Left lung (tissue), 10 donors: ENCODE results near the gene JADE3. TPM values are rescaled to one million over a fixed set of nuclear protein-coding genes. Genes with fewer than 3 reads are reported as not detected.

Experiments used
- ATAC-seq: fragments of 200-7000 bp; cut with Tn5 transposase; one replicate; pipeline ENCODE4 v1.9.1; 2020; ENCODE audit warnings: moderate library complexity
- DNase-seq, 4 donors: peaks; one replicate each; pipeline ENCODE4 v3.0.0-alpha.2; 2013 to 2020
- H3K27ac ChIP-seq, 2 donors: fragments of 200-600 bp; sonication (generic) in 1 of 2; one replicate each; pipeline versions ENCODE4 v1.5.0 to v1.8.0; 2020 to 2021
- H3K27me3 ChIP-seq, 2 donors: fragments of 200-600 bp; sonication (generic) in 1 of 2; one replicate each; pipeline versions ENCODE4 v1.5.0 to v1.8.0; 2020 to 2021
- H3K36me3 ChIP-seq, 2 donors: fragments of 200-600 bp; sonication (generic) in 1 of 2; one replicate each; pipeline versions ENCODE4 v1.5.0 to v1.8.0; 2020 to 2021
- H3K4me1 ChIP-seq, 2 donors: fragments of 200-600 bp; one replicate each; pipeline ENCODE4 v1.8.0; 2021
- H3K4me3 ChIP-seq, 2 donors: fragments of 200-600 bp; sonication (generic) in 1 of 2; one replicate each; pipeline versions ENCODE4 v1.5.0 to v1.8.0; 2020 to 2021; ENCODE audit warnings: mild to moderate bottlenecking in 1 of 2
- H3K9me3 ChIP-seq, 2 donors: fragments of 200-600 bp; sonication (generic) in 1 of 2; one replicate each; pipeline versions ENCODE4 v1.5.0 to v1.8.0; 2020 to 2021
- intact Hi-C, 2 donors: fragments of 100-400 bp; cut with DNase I; formaldehyde crosslinking; loops; one replicate each; pipeline versions ENCODE4 v1.11.2 to v1.14.2; 2022
- polyA plus RNA-seq, 6 donors: library from polyadenylated mRNA; unstranded; fragments of 120-200 nt; gene quantifications; one replicate each; pipeline ENCODE4 v1.2.1, GENCODE V29; 2013; ENCODE audit not compliant: insufficient read length in 6 of 6
- total RNA-seq, 2 donors: library from RNA; stranded (reverse); fragmentation: NEBNext Ultra II Directional; extraction: Animal tissue kit (Norgen Biotek cat#: 25700); gene quantifications; one replicate each; pipeline ENCODE4 v1.2.1, GENCODE V29; 2021
- TF ChIP-seq, protein P1 (sequence below), 2 donors: fragments of 200-600 bp; sonication (generic) in 1 of 2; IDR thresholded peaks; one replicate each; pipeline versions ENCODE4 v1.5.0 to v1.8.0; 2021; ENCODE audit warnings: antibody characterized with exemption in 2 of 2
- donor health status: DM: no; HTN: yes; CAD: no.
- donor health status: DM: no; HTN: no; CAD: no.

The JADE3 gene
- total and polyA plus RNA-seq, 8 donors = 8.3 to 17.3 (median 15.2) TPM

DNA sequence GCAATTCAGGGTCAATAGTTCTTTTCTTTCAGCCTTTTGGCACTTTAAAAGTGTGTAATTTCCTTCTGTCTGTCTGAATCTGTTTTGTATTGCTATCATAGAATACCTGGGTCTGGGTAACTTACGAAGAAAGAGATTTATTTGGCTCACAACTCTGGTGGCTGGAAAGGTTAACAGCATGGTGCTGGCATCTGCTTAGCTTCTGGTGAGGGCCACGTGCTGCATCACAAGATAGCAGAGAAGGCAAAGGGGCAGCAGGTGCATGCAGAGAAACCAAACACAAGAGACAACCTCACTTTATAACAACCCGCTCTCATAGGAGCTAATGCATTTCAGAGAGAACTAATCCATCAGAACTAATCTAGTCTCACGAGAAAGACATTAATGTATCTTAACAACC is 184.8 kb downstream of the JADE3 start:
- H3K4me1 ChIP-seq = no peaks in the 10 kb centered on the region
- no peaks in the 10 kb centered on the region for H3K9me3 ChIP-seq
- TF ChIP-seq, protein P1, sequence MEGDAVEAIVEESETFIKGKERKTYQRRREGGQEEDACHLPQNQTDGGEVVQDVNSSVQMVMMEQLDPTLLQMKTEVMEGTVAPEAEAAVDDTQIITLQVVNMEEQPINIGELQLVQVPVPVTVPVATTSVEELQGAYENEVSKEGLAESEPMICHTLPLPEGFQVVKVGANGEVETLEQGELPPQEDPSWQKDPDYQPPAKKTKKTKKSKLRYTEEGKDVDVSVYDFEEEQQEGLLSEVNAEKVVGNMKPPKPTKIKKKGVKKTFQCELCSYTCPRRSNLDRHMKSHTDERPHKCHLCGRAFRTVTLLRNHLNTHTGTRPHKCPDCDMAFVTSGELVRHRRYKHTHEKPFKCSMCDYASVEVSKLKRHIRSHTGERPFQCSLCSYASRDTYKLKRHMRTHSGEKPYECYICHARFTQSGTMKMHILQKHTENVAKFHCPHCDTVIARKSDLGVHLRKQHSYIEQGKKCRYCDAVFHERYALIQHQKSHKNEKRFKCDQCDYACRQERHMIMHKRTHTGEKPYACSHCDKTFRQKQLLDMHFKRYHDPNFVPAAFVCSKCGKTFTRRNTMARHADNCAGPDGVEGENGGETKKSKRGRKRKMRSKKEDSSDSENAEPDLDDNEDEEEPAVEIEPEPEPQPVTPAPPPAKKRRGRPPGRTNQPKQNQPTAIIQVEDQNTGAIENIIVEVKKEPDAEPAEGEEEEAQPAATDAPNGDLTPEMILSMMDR (IDR thresholded peaks at IDR 0.05) = no peak
- no peak overlapping the region for H3K27ac ChIP-seq
- H3K27me3 ChIP-seq = no peaks in the 10 kb centered on the region
- intact Hi-C loops = no loop called here
- no peaks in the 10 kb centered on the region for H3K36me3 ChIP-seq
- H3K4me3 ChIP-seq = no peak overlapping the region
- no peak for ATAC-seq
- DNase-seq = no peak

DNA sequence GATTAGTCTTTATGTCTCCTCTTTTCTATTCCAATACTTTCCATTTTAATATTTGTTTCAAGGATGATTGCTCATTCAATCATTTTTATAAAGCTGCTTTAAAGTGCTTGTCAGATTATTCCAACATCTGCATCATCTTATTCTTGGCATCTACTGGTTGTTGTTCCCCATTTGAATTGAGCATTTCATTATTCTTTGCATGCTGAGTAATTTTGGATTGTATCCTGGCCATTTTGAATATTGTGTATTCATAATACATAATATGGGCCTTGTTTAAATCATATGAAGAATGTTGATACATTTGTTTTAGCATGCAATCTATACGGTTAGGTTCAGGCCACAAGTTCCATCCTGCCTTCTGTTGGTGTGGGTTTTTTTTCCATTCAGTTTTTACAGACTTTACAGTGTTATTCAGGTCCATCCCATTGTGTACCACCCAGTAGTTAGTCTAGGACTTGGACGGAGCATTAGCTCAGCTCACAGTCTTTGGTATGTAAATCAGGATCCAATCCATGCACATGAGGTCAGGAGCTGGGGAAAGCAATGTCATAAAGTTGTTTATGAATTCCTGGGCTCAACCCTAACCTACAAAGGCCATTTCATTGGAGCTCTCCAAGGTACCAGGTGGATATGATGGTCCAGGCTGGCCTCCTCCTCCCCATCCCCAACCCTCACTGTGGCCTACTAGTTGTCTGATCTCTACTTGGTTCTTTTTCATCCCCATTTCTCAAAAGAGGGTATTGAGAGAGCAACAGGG is 186.3 kb downstream of the JADE3 start:
- no peak for ATAC-seq
- Histone ChIP-seq H3K4me1 (no peaks in the 10 kb centered on the region), H3K27me3 (no peaks in the 10 kb centered on the region), H3K27ac (no peak overlapping the region), H3K4me3 (no peak overlapping the region), H3K9me3 (no peaks in the 10 kb centered on the region), H3K36me3 (no peaks in the 10 kb centered on the region)
- intact Hi-C loops = no loop called here
- DNase-seq = no peak
- TF ChIP-seq, protein P1 (IDR thresholded peaks at IDR 0.05) = no peak

DNA sequence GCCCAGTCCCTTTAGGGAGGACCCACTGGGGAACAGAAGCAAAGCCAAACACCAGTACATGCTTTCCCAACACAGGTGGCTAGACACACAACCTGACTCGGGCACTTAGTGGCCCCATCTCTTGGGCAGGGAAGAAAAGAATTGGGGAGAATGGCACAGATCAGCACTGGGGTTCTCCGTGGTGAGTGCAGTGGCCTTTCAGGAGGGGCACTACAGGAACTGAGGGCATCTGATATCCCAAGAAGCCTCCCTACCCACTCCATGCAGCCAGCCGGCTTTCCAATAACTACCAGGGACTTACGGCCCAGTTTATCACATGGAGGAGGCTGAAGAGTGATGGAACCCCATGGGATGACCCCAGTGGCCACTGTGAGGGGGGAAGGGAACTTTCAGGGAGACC is 189.0 kb downstream of the JADE3 start:
- intact Hi-C loops = no loop called here
- H3K9me3 ChIP-seq = no peaks in the 10 kb centered on the region
- no peak for DNase-seq
- TF ChIP-seq, protein P1 (IDR thresholded peaks at IDR 0.05) = no peak
- H3K36me3 ChIP-seq = no peaks in the 10 kb centered on the region
- H3K4me1 ChIP-seq = no peaks in the 10 kb centered on the region
- ATAC-seq = no peak
- H3K27me3 ChIP-seq = no peaks in the 10 kb centered on the region
- no peak overlapping the region for H3K4me3 ChIP-seq
- H3K27ac ChIP-seq = no peak overlapping the region

Other genes starting within 250 kb of the JADE3 start
- 10 to 100 TPM in 1 of 2 donors, 1 to 10 TPM in 1; 7.6 to 10.5 TPM for gene SLC9A7, start 153.3 kb upstream of the JADE3 start, total RNA-seq
- gene SLC9A7, start 153.3 kb upstream of the JADE3 start, polyA plus RNA-seq = 1 to 10 TPM; 2.3 to 3.2 (median 3.1) TPM
- gene RP2, start 75.4 kb upstream of the JADE3 start, total RNA-seq = 10 to 100 TPM; 16.1 to 24.1 TPM
- 10 to 100 TPM; 13.6 to 17.4 (median 16.1) TPM for gene RP2, start 75.4 kb upstream of the JADE3 start, polyA plus RNA-seq
- 10 to 100 TPM in 1 of 2 donors, 1 to 10 TPM in 1; 4.1 to 16.2 TPM for gene RGN, start 166.0 kb downstream of the JADE3 start, total RNA-seq
- gene RGN, start 166.0 kb downstream of the JADE3 start, polyA plus RNA-seq = 10 to 100 TPM; 10.1 to 17.1 (median 15.0) TPM
- gene NDUFB11, start 232.3 kb downstream of the JADE3 start, total RNA-seq = 10 to 100 TPM; 58.5 to 80.4 TPM
- 100 to 1,000 TPM in 1 of 6 donors, 10 to 100 TPM in 5; 75.4 to 103 (median 87.9) TPM for gene NDUFB11, start 232.3 kb downstream of the JADE3 start, polyA plus RNA-seq
- 10 to 100 TPM; 31.6 to 32.2 TPM for gene RBM10, start 232.8 kb downstream of the JADE3 start, total RNA-seq
- gene RBM10, start 232.8 kb downstream of the JADE3 start, polyA plus RNA-seq = 10 to 100 TPM; 48.0 to 57.8 (median 52.3) TPM